IMR-90 (cell line): ENCODE results near the gene PPFIBP2. TPM values are rescaled to one million over a fixed set of nuclear protein-coding genes. Genes with fewer than 3 reads are reported as not detected.

Source experiments
- ATAC-seq: fragments of 200-7000 bp; cut with Tn5 transposase; 2 replicates; pipeline ENCODE4 v1.9.1; 2020; ENCODE audit warnings: low read depth, mild to moderate bottlenecking, moderate library complexity
- BruUV-seq: library from RNA; stranded (reverse); fragments of 400-500 nt; replicated peaks from 2 replicates; lab custom pipeline; 2021; lab: Mats Ljungman, UMichigan
- CTCF ChIA-PET: fragments of 300-600 bp; formaldehyde crosslinking; extraction: SDS; loops from one replicate; lab custom pipeline; 2021; ENCODE audit warnings: antibody characterized with exemption; lab: Yijun Ruan, JAX
- POLR2A ChIA-PET: fragments of 300-600 bp; sonication (Branson Sonifier 250); formaldehyde crosslinking; loops from one replicate; lab custom pipeline; 2022; ENCODE audit warnings: antibody characterized with exemption; ENCODE audit not compliant: unreplicated experiment; lab: Charles Lee
- DNase-seq: peaks from one replicate; pipeline ENCODE4 v3.0.0; 2013
- H2AFZ ChIP-seq: replicated peaks from 2 replicates; pipeline ENCODE3; 2013; ENCODE audit warnings: low read length, mild to moderate bottlenecking; ENCODE audit not compliant: poor library complexity
- H2AK5ac ChIP-seq: 2 replicates; pipeline ENCODE4 v1.6.1; 2013; ENCODE audit warnings: low read depth, low read length, inconsistent platforms
- H2AK9ac ChIP-seq: replicated peaks from 2 replicates; pipeline ENCODE3; 2013; ENCODE audit warnings: mild to moderate bottlenecking, low read depth, low read length, moderate library complexity; ENCODE audit not compliant: poor library complexity
- H2BK120ac ChIP-seq: 2 replicates; pipeline ENCODE4 v1.6.1; 2013; ENCODE audit warnings: low read depth, low read length, inconsistent platforms
- H2BK15ac ChIP-seq: 3 replicates; pipeline ENCODE4 v1.6.1; 2013; ENCODE audit warnings: low read depth, low read length, inconsistent platforms
- H2BK20ac ChIP-seq: 2 replicates; pipeline ENCODE4 v1.6.1; 2013; ENCODE audit warnings: low read depth, mild to moderate bottlenecking, inconsistent platforms, low read length, moderate library complexity
- H2BK5ac ChIP-seq: 2 replicates; pipeline ENCODE4 v1.6.1; 2013; ENCODE audit warnings: mild to moderate bottlenecking, low read depth, low read length, inconsistent platforms; ENCODE audit not compliant: poor library complexity, severe bottlenecking
- H3K14ac ChIP-seq: replicated peaks from 2 replicates; pipeline ENCODE4 v1.6.1; 2013; ENCODE audit warnings: low read depth, low read length, inconsistent platforms
- H3K18ac ChIP-seq: 2 replicates; pipeline ENCODE4 v1.6.1; 2013; ENCODE audit warnings: low read depth, low read length, control low read depth
- H3K23ac ChIP-seq: 2 replicates; pipeline ENCODE4 v1.6.1; 2013; ENCODE audit warnings: low read depth, low read length, inconsistent platforms
- H3K27ac ChIP-seq: 2 replicates; pipeline ENCODE4 v1.5.1; 2013; ENCODE audit warnings: mild to moderate bottlenecking, control low read depth, low read length; ENCODE audit not compliant: insufficient read depth
- H3K27me3 ChIP-seq: 2 replicates; pipeline ENCODE4 v1.6.1; 2013; ENCODE audit warnings: low read length; ENCODE audit not compliant: control insufficient read depth, insufficient read depth
- H3K36me3 ChIP-seq: 2 replicates; pipeline ENCODE4 v1.6.1; 2013; ENCODE audit warnings: low read length, mixed read lengths; ENCODE audit not compliant: control insufficient read depth, insufficient read depth
- H3K4ac ChIP-seq: 2 replicates; pipeline ENCODE4 v1.6.1; 2013; ENCODE audit warnings: low read depth, low read length, inconsistent platforms
- H3K4me1 ChIP-seq: 2 replicates; pipeline ENCODE4 v1.6.1; 2013; ENCODE audit warnings: low read length, mixed read lengths; ENCODE audit not compliant: control insufficient read depth, insufficient read depth
- H3K4me2 ChIP-seq: 2 replicates; pipeline ENCODE4 v1.6.1; 2013; ENCODE audit warnings: low read depth, mild to moderate bottlenecking, control low read depth, low read length, moderate library complexity
- H3K4me3 ChIP-seq: 2 replicates; pipeline ENCODE4 v1.5.1; 2013; ENCODE audit warnings: low read depth, mild to moderate bottlenecking, control low read depth, low read length, moderate library complexity; ENCODE audit not compliant: insufficient read depth
- H3K56ac ChIP-seq: 2 replicates; pipeline ENCODE4 v1.6.1; 2013; ENCODE audit warnings: low read length, inconsistent platforms; ENCODE audit not compliant: insufficient read depth; ENCODE audit errors: extremely low read depth
- H3K79me1 ChIP-seq, 2 experiments: 2 replicates each; pipeline ENCODE4 v1.6.1; 2013; ENCODE audit warnings: low read length in 2 of 2, inconsistent platforms in 1 of 2, low read depth in 1 of 2
- H3K9ac ChIP-seq: 2 replicates; pipeline ENCODE4 v1.6.1; 2013; ENCODE audit warnings: low read depth, low read length, control low read depth
- H3K9me1 ChIP-seq: 2 replicates; pipeline ENCODE4 v1.6.1; 2013; ENCODE audit warnings: low read length, inconsistent platforms; ENCODE audit not compliant: insufficient read depth
- H3K9me3 ChIP-seq: 2 replicates; pipeline ENCODE4 v1.6.1; 2013; ENCODE audit warnings: low read length; ENCODE audit not compliant: control insufficient read depth, insufficient read depth
- H4K20me1 ChIP-seq: 2 replicates; pipeline ENCODE4 v1.6.1; 2013; ENCODE audit warnings: low read length, inconsistent platforms; ENCODE audit not compliant: insufficient read depth
- H4K5ac ChIP-seq: 2 replicates; pipeline ENCODE4 v1.6.1; 2013; ENCODE audit warnings: mild to moderate bottlenecking, low read depth, low read length, control low read depth
- H4K8ac ChIP-seq, 2 experiments: 2 replicates each; pipeline ENCODE4 v1.6.1; 2013; ENCODE audit warnings: low read depth in 2 of 2, low read length in 2 of 2, control low read depth in 1 of 2, inconsistent platforms in 1 of 2
- H4K91ac ChIP-seq: 2 replicates; pipeline ENCODE4 v1.6.1; 2013; ENCODE audit warnings: low read depth, low read length, inconsistent platforms; ENCODE audit not compliant: insufficient read depth
- BHLHE40 ChIP-seq: fragments of 150-350 bp; IDR thresholded peaks from 2 replicates; pipeline ENCODE4 v1.6.1; 2016; ENCODE audit warnings: mild to moderate bottlenecking, low read depth, low read length
- CEBPB ChIP-seq: IDR thresholded peaks from 2 replicates; pipeline ENCODE4 v1.6.1; 2012; ENCODE audit warnings: low read depth, low read length, improper control_type of control experiment
- CHD1 ChIP-seq: IDR thresholded peaks from 2 replicates; pipeline ENCODE4 v1.6.1; 2012; ENCODE audit warnings: low read depth, low read length, improper control_type of control experiment
- ELK1 ChIP-seq: fragments of 150-350 bp; IDR thresholded peaks from 2 replicates; pipeline ENCODE4 v1.6.1; 2016; ENCODE audit warnings: low read depth, mild to moderate bottlenecking, low read length, moderate library complexity, borderline replicate concordance
- FOS ChIP-seq: fragments of 150-350 bp; IDR thresholded peaks from 2 replicates; pipeline ENCODE4 v1.6.1; 2016; ENCODE audit warnings: low read depth, low read length
- MAFK ChIP-seq: IDR thresholded peaks from 2 replicates; pipeline ENCODE4 v1.6.1; 2012; ENCODE audit warnings: low read depth, low read length, improper control_type of control experiment
- MAZ ChIP-seq: IDR thresholded peaks from 2 replicates; pipeline ENCODE4 v1.6.1; 2012; ENCODE audit warnings: low read depth, mild to moderate bottlenecking, low read length, improper control_type of control experiment, moderate library complexity, borderline replicate concordance
- MXI1 ChIP-seq: IDR thresholded peaks from 2 replicates; pipeline ENCODE4 v1.6.1; 2012; ENCODE audit warnings: low read depth, mild to moderate bottlenecking, low read length, moderate library complexity, borderline replicate concordance
- NFE2L2 ChIP-seq: fragments of 150-350 bp; IDR thresholded peaks from 2 replicates; pipeline ENCODE4 v1.6.1; 2016; ENCODE audit warnings: low read depth, mild to moderate bottlenecking, low read length
- POLR2A ChIP-seq: IDR thresholded peaks from 2 replicates; pipeline ENCODE4 v1.6.1; 2012; ENCODE audit warnings: mild to moderate bottlenecking, low read depth, low read length
- RAD21 ChIP-seq: IDR thresholded peaks from 2 replicates; pipeline ENCODE4 v1.6.1; 2012; ENCODE audit warnings: low read length, improper control_type of control experiment
- RCOR1 ChIP-seq: IDR thresholded peaks from 2 replicates; pipeline ENCODE4 v1.6.1; 2012; ENCODE audit warnings: mild to moderate bottlenecking, low read length, improper control_type of control experiment; ENCODE audit not compliant: insufficient replicate concordance
- RFX5 ChIP-seq: IDR thresholded peaks from 2 replicates; pipeline ENCODE4 v1.8.0; 2012; ENCODE audit warnings: low read depth, mild to moderate bottlenecking, low read length, moderate library complexity
- SMC3 ChIP-seq: fragments of 150-350 bp; IDR thresholded peaks from 2 replicates; pipeline ENCODE4 v1.6.1; 2016; ENCODE audit warnings: low read depth, mild to moderate bottlenecking, antibody characterized with exemption, low read length, moderate library complexity
- USF2 ChIP-seq: fragments of 150-350 bp; IDR thresholded peaks from 2 replicates; pipeline ENCODE4 v1.6.1; 2017; ENCODE audit warnings: mild to moderate bottlenecking, antibody characterized with exemption, low read length, low read depth
- WGBS, 2 experiments: methylation state at CpG; one replicate each; pipeline versions ENCODE4 v1.1.5 to v1.1.7; 2013; ENCODE audit warnings: missing lambda C conversion rate in 2 of 2; ENCODE audit not compliant: insufficient read length in 1 of 2; ENCODE audit errors: extremely low coverage in 2 of 2; 5-methylcytosine and 5-hydroxymethylcytosine counted together
- dilution Hi-C: fragments of 300-500 bp; cut with HindIII; formaldehyde crosslinking; loops from one replicate; pipeline ENCODE4 v1.14.3; 2018; ENCODE audit warnings: low sequenced_read_pairs; ENCODE audit not compliant: unreplicated experiment
- in situ Hi-C: fragments of 300-500 bp; cut with MboI; formaldehyde crosslinking; loops from 3 replicates; pipeline ENCODE4 v1.14.3; 2019; ENCODE audit warnings: low sequenced_read_pairs, inconsistent platforms, mixed read lengths
- intact Hi-C: fragments of 100-400 bp; cut with micrococcal nuclease; formaldehyde crosslinking; loops from 2 replicates; pipeline ENCODE4 v1.10.0; 2022
- polyA plus RNA-seq, 3 experiments: library from polyadenylated mRNA; depleted of rRNA; stranded (reverse); fragments of >200 nt; gene quantifications; 2 replicates each; pipeline ENCODE4 v1.2.3, GENCODE V29; 2012; ENCODE audit warnings: low replicate concordance in 1 of 3
- total RNA-seq: library from RNA; depleted of rRNA; stranded (reverse); fragments of >200 nt; gene quantifications from 2 replicates; pipeline ENCODE4 v1.2.3, GENCODE V29; 2012

PPFIBP2 gene
- total and polyA plus RNA-seq, 2 of the 4 experiments (the other 2 are of a cell fraction): 6.0 to 11.8 TPM

- H2BK5ac ChIP-seq: no peak overlapping the region
- DNase-seq (no peak), ATAC-seq (no peak)
- H3K9me3 ChIP-seq: no peaks in the 10 kb centered on the region
- no peaks in the 10 kb centered on the region for H4K20me1 ChIP-seq
- no peak overlapping the region for H3K4me3 ChIP-seq
- H3K79me1 ChIP-seq: no peaks in the 10 kb centered on the region
- ChIA-PET CTCF (no interaction called here), POLR2A (no interaction called here)
- no peak overlapping the region for H3K23ac ChIP-seq
- no peak overlapping the region for H3K4me2 ChIP-seq
- no peaks in the 10 kb centered on the region; the same call in 1 of the 2 replicates for H3K9me1 ChIP-seq
- H3K4ac ChIP-seq: no peak overlapping the region
- in situ Hi-C loops: no loop called here
- no peak overlapping the region for H2BK20ac ChIP-seq
- dilution Hi-C loops: no loop called here
- H4K91ac ChIP-seq: no peak overlapping the region
- H3K36me3 ChIP-seq: no peaks in the 10 kb centered on the region
- 57% methylated on average over 5 of the region's 12 CpGs; no CpG with 5 or more reads in 1 of the 2 experiments for WGBS, 2 experiments
- H4K8ac ChIP-seq: no peak overlapping the region
- peaks cover 9% of the 10 kb centered on the region; the same call in 1 of the 2 replicates for H3K27me3 ChIP-seq
- no peak overlapping the region for H4K5ac ChIP-seq
- H2AFZ ChIP-seq: no peak overlapping the region
- no peak overlapping the region for H3K14ac ChIP-seq
- no TSS peak for BruUV-seq
- intact Hi-C loops: no loop called here
- H2AK5ac ChIP-seq: no peak overlapping the region
- no peaks in the 10 kb centered on the region for H3K4me1 ChIP-seq
- H3K9ac ChIP-seq: no peak overlapping the region
- no peak overlapping the region for H3K27ac ChIP-seq
- H2BK120ac ChIP-seq: no peak overlapping the region
- no peak overlapping the region for H3K18ac ChIP-seq
- no peak overlapping the region for H2AK9ac ChIP-seq
- H2BK15ac ChIP-seq: no peak overlapping the region
- H3K56ac ChIP-seq: no peak overlapping the region
- TF ChIP-seq MXI1 (no peak), POLR2A (no peak), FOS (no peak), NFE2L2 (no peak), USF2 (no peak), SMC3 (no peak), RCOR1 (no peak), BHLHE40 (no peak), RFX5 (no peak), CEBPB (no peak), RAD21 (no peak), MAZ (no peak), MAFK (no peak), CHD1 (no peak), ELK1 (no peak)
Observed at GRCh38 chr11:7538466-7539454, 25.0 kb downstream of the PPFIBP2 start.
